Measurements from ENCODE around the gene SLC22A5.
A peak's percentile ranks its signal among the peaks of the same experiment; 100 is the strongest.

The SLC22A5 gene

DNA sequence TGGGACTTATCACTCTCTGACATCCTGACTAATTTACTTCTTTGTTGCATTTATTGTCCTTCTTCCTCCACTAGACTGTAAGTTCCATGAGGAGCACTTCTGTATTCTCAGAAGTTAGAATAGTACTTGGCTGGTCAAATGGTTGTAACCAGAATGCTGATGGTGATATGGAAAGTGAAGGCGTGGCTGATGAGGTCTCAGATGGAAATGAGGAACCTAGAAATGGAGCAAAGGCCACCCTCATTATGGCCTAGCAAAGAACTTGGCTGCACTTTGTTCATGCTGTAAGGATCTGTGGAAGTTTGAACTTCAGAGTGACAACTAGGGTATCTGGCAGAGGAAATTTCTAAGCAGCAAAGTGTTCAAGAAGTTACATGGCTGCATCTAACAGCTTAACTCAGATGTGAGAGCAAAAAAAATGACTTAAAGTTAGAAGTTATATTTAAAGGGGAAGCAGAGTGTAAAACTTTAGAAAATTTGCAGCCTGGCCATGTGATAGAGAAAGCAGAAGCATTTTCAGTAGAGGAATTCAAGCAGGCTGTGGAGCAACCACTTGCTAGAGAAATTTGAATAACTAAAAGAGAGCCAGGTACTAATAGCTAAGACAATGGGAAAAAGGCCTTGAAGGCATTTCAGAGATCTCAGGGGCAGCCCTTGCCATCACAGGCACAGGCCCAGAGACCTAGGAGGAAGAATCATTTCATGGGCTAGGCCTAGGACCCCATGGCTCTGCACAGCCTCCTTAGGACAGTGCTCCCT lies 14.9 kb upstream of the SLC22A5 start:
- no peak overlapping the region for H3K4me3 Mint-ChIP-seq
- H3K27me3 Mint-ChIP-seq, result no peaks in the 10 kb centered on the region
- H3K36me3 Mint-ChIP-seq, result peaks cover 24% of the 10 kb centered on the region
- no peak for DNase-seq (ENCODE audit: low spot score in 2 of 2)
- ATAC-seq (ENCODE audit: low read depth), result no peak
- H3K4me1 Mint-ChIP-seq, result peaks cover 9% of the 10 kb centered on the region
- H3K27ac Mint-ChIP-seq, result no peak overlapping the region
- H3K9me3 Mint-ChIP-seq, result peaks cover 2% of the 10 kb centered on the region

- ATAC-seq (ENCODE audit: low read depth), result no peak
- Mint-ChIP-seq H3K27ac (no peak overlapping the region), H3K27me3 (no peaks in the 10 kb centered on the region), H3K4me3 (no peak overlapping the region), H3K4me1 (peaks cover 9% of the 10 kb centered on the region), H3K9me3 (no peaks in the 10 kb centered on the region), H3K36me3 (peaks cover 24% of the 10 kb centered on the region)
- DNase-seq (ENCODE audit: low spot score in 2 of 2), result no peak
These were observed 14.3 kb upstream of the SLC22A5 start for GRCh38 chr5:132355140-132355765.

DNA sequence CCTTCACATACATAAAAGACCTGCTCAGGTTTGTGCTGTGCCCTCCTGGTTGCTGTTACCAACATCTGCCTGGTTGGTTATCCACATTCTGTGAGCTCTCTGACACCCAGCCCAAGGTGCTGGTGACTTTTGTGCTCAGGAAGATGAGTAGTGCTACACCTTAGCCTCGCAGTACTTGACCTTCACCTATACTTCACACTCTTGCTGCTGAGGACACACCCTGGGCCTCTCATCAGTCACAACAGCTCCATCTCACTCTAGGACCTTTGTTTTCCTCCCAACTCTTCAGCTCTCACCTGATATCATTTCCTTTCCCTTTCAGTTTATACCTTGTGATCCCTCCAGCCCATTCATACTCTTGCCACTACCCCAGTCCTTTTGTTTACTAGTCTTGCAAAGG lies 10.7 kb upstream of the SLC22A5 start:
- no peak for DNase-seq (ENCODE audit: low spot score in 2 of 2)
- peaks cover 14% of the 10 kb centered on the region for H3K36me3 Mint-ChIP-seq
- no peak for ATAC-seq (ENCODE audit: low read depth)
- H3K9me3 Mint-ChIP-seq, result no peaks in the 10 kb centered on the region
- H3K4me3 Mint-ChIP-seq, result no peak overlapping the region
- H3K4me1 Mint-ChIP-seq, result peaks cover 9% of the 10 kb centered on the region
- no peaks in the 10 kb centered on the region for H3K27me3 Mint-ChIP-seq
- H3K27ac Mint-ChIP-seq, result no peak overlapping the region

- no peaks in the 10 kb centered on the region for H3K27me3 Mint-ChIP-seq
- H3K4me1 Mint-ChIP-seq, result no peaks in the 10 kb centered on the region
- H3K36me3 Mint-ChIP-seq, result peaks cover 15% of the 10 kb centered on the region
- no peak overlapping the region for H3K4me3 Mint-ChIP-seq
- H3K9me3 Mint-ChIP-seq, result no peaks in the 10 kb centered on the region
- no peak for DNase-seq (ENCODE audit: low spot score in 2 of 2)
- H3K27ac Mint-ChIP-seq, result no peak overlapping the region
- no peak for ATAC-seq (ENCODE audit: low read depth)
These were observed 7.4 kb upstream of the SLC22A5 start for GRCh38 chr5:132362086-132362485.

- no peaks in the 10 kb centered on the region for H3K4me1 Mint-ChIP-seq
- peaks cover 15% of the 10 kb centered on the region for H3K36me3 Mint-ChIP-seq
- H3K9me3 Mint-ChIP-seq, result no peaks in the 10 kb centered on the region
- H3K4me3 Mint-ChIP-seq, result no peak overlapping the region
- ATAC-seq (ENCODE audit: low read depth) (no peak), DNase-seq (ENCODE audit: low spot score in 2 of 2) (no peak)
- no peak overlapping the region for H3K27ac Mint-ChIP-seq
- H3K27me3 Mint-ChIP-seq, result no peaks in the 10 kb centered on the region
These were observed 5.9 kb upstream of the SLC22A5 start for GRCh38 chr5:132363431-132364112.

GRCh38 chr5:132364319-132364718 lies 5.2 kb upstream of the SLC22A5 start:
- H3K9me3 Mint-ChIP-seq, result no peaks in the 10 kb centered on the region
- no peak for DNase-seq (ENCODE audit: low spot score in 2 of 2)
- no peak for ATAC-seq (ENCODE audit: low read depth)

DNA sequence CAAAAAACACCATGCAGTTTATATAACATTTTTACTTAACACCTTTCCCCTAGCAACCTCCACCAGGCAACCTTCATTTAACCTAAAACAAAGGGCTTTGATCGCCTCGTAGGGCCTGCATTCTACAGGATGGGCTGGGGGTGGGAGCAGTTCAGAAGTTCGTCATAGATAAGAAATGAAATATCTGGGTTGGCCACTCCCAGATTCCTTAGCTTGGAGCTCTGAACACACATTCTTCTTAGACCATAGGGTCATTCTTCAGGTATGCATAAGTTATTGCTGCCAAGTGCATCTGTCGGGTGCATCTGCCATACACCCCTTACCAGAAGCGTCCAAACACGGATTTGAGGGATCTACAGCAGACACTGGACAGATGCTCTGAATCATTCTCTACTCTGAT lies 4.3 kb upstream of the SLC22A5 start:
- Mint-ChIP-seq H3K4me1 (peaks cover 4% of the 10 kb centered on the region), H3K4me3 (no peak overlapping the region), H3K27me3 (no peaks in the 10 kb centered on the region), H3K27ac (no peak overlapping the region), H3K9me3 (no peaks in the 10 kb centered on the region), H3K36me3 (peaks cover 13% of the 10 kb centered on the region)
- no peak for DNase-seq (ENCODE audit: low spot score in 2 of 2)
- ATAC-seq (ENCODE audit: low read depth), result no peak

More at GRCh38 chr5:132364319-132364718, 5.2 kb upstream of the SLC22A5 start:
- Mint-ChIP-seq H3K4me1 (peaks cover 4% of the 10 kb centered on the region), H3K27me3 (no peaks in the 10 kb centered on the region), H3K36me3 (peaks cover 15% of the 10 kb centered on the region), H3K4me3 (no peak overlapping the region), H3K27ac (no peak overlapping the region)

DNA sequence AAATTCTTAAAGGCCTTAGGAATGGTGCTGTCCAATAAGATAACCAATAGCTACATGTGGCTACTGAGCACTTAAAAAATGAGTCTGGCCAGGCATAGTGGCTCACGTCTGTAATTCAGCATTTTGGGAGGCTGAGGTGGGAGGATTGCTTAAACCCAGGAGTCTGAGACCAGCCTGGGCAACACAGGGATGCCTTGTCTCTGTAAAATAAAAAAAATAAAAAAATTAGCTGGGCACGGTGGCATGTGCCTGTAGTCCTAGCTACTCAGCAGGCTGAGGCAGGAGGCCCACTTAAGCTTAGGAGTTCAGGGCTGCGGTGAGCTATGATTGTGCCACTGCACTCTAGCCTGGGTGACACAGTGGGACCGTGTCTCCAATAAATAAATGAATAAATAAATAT lies 1.3 kb upstream of the SLC22A5 start:
- no peak for DNase-seq (ENCODE audit: low spot score in 2 of 2)
- Mint-ChIP-seq H3K27ac (no peak overlapping the region), H3K27me3 (no peaks in the 10 kb centered on the region), H3K4me1 (peaks cover 15% of the 10 kb centered on the region), H3K4me3 (no peak overlapping the region), H3K9me3 (no peaks in the 10 kb centered on the region), H3K36me3 (peaks cover 8% of the 10 kb centered on the region)
- no peak for ATAC-seq (ENCODE audit: low read depth)

GRCh38 chr5:132369007-132369473 lies 470 bp upstream of the SLC22A5 start:
- peaks cover 15% of the 10 kb centered on the region for H3K4me1 Mint-ChIP-seq
- H3K4me3 Mint-ChIP-seq, result peak overlapping the region; percentile 85
- H3K27me3 Mint-ChIP-seq, result no peaks in the 10 kb centered on the region
- no peaks in the 10 kb centered on the region for H3K9me3 Mint-ChIP-seq
- ATAC-seq (ENCODE audit: low read depth) (no peak), DNase-seq (ENCODE audit: low spot score in 2 of 2) (no peak)
- peak overlapping the region; percentile 67 for H3K27ac Mint-ChIP-seq
- peaks cover 3% of the 10 kb centered on the region for H3K36me3 Mint-ChIP-seq

DNA sequence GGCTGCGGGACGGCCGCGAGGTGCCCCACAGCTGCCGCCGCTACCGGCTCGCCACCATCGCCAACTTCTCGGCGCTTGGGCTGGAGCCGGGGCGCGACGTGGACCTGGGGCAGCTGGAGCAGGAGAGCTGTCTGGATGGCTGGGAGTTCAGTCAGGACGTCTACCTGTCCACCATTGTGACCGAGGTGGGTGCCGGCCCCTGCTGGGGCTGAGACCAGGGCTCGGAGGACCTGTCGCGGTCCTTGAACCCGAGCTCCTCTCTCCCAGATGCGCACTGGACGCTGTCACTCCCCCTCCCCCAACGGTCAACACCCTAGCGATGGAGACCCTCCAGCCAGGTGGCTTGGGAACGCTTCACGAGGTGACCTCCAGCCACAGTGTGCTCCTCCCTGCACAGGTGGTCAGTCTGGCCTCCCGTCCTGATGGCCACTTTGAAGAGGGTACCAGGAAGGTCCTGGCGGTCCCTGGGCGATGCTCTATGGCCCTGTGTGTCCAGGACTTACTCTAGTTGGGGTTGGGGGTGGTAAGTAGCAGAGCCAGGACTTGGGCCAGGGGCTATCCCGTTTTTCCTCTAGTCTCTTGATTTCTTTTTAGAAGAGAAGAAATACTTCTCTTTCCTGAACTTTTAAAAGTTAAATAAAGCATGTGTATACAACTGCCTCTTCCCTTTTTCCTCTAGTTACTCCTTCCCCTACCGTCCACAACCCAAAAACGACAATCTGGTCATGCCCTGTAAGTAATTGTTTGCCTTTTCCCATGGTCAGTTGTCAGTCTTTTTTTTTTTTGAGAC lies 866 bp downstream of the SLC22A5 start:
- ATAC-seq (ENCODE audit: low read depth) (no peak), DNase-seq (ENCODE audit: low spot score in 2 of 2) (no peak)
- Mint-ChIP-seq H3K27ac (peak overlapping the region; percentile 67), H3K4me1 (peaks cover 15% of the 10 kb centered on the region), H3K9me3 (no peaks in the 10 kb centered on the region), H3K36me3 (no peaks in the 10 kb centered on the region), H3K4me3 (peak overlapping the region; percentile 85), H3K27me3 (no peaks in the 10 kb centered on the region)

- H3K9me3 Mint-ChIP-seq, result no peaks in the 10 kb centered on the region
- peaks cover 15% of the 10 kb centered on the region for H3K4me1 Mint-ChIP-seq
- peak overlapping the region; percentile 85 for H3K4me3 Mint-ChIP-seq
- H3K36me3 Mint-ChIP-seq, result no peaks in the 10 kb centered on the region
- DNase-seq (ENCODE audit: low spot score in 2 of 2) (no peak), ATAC-seq (ENCODE audit: low read depth) (no peak)
- H3K27ac Mint-ChIP-seq, result peak overlapping the region; percentile 67
- no peaks in the 10 kb centered on the region for H3K27me3 Mint-ChIP-seq
These were observed 1.6 kb downstream of the SLC22A5 start for GRCh38 chr5:132370971-132371602.

DNA sequence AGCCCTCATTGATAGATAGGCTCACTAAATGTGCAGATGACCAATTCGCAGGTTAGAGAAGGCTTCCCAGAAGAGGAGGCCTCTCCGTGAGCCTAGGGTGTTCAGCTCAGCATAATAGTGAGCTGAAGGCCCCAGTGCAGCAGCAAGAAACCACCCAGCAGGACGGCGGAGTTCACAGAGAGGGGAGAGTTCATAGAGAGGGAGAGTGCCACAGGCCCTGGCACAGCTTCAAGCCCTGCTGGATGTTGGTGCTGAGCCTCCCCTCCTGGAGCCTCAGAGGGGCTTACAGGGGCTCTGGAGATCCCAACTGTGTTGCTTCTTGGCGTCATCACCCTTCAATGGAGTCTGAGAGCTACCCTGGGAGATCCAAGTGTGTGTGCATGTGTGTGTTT lies 2.1 kb downstream of the SLC22A5 start:
- Mint-ChIP-seq H3K4me1 (peaks cover 15% of the 10 kb centered on the region), H3K27ac (peak overlapping the region; percentile 67), H3K9me3 (no peaks in the 10 kb centered on the region), H3K27me3 (no peaks in the 10 kb centered on the region), H3K36me3 (no peaks in the 10 kb centered on the region), H3K4me3 (peak overlapping the region; percentile 85)
- DNase-seq (ENCODE audit: low spot score in 2 of 2), result no peak
- no peak for ATAC-seq (ENCODE audit: low read depth)

- no peak overlapping the region for H3K4me3 Mint-ChIP-seq
- H3K27me3 Mint-ChIP-seq, result no peaks in the 10 kb centered on the region
- H3K4me1 Mint-ChIP-seq, result peaks cover 15% of the 10 kb centered on the region
- H3K36me3 Mint-ChIP-seq, result no peaks in the 10 kb centered on the region
- no peaks in the 10 kb centered on the region for H3K9me3 Mint-ChIP-seq
- H3K27ac Mint-ChIP-seq, result no peak overlapping the region
- no peak for ATAC-seq (ENCODE audit: low read depth)
- DNase-seq (ENCODE audit: low spot score in 2 of 2), result no peak
These were observed 2.6 kb downstream of the SLC22A5 start for GRCh38 chr5:132372127-132372526.
